HG03378 (cell line): ENCODE results near the gene TWIST2.

Experiments used
- ATAC-seq: cut with Tn5 transposase; IDR thresholded peaks from one replicate; pipeline ENCODE4 v1.9.1; 2021; ENCODE audit warnings: mild to moderate bottlenecking, moderate library complexity; ENCODE audit not compliant: unreplicated experiment

TWIST2 gene

DNA sequence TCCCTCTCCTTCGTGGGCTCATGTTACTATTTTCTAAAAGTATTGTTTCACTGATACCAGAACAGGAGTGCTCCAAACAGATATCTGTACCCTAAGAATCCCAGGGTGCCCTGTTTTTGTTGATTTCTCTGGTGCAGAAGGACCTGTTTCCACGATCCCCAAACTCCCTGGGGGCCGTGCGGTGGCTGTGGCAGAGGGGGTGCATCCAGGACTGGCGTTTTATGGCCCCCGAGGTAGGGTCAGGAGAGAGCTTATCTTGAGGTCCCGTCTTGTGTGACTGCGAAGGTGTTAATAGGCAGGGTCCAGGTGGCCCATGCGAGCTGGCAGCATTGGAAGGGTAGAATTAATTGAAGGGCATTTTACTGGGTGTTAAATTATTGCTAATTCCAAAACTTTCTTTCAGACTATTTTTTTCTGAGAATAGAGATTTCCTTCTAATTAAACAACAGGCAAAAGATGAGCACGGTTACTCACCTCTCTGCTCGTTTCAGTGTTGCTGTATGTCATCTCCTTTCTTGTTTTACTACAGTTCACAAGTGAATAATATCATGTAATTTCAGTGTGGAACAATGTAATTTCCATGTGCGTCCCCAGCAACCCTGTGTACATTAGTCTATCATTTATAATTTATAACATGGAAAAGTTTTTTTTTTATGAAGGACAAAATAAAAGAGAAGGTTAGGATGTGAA lies 8.2 kb downstream of the TWIST2 start:
- no peak for ATAC-seq

- no peak for ATAC-seq
Measured at GRCh38 chr2:238856713-238857567, 9.1 kb downstream of the TWIST2 start.

GRCh38 chr2:238857959-238858358 lies 10.1 kb downstream of the TWIST2 start:
- ATAC-seq: no peak

DNA sequence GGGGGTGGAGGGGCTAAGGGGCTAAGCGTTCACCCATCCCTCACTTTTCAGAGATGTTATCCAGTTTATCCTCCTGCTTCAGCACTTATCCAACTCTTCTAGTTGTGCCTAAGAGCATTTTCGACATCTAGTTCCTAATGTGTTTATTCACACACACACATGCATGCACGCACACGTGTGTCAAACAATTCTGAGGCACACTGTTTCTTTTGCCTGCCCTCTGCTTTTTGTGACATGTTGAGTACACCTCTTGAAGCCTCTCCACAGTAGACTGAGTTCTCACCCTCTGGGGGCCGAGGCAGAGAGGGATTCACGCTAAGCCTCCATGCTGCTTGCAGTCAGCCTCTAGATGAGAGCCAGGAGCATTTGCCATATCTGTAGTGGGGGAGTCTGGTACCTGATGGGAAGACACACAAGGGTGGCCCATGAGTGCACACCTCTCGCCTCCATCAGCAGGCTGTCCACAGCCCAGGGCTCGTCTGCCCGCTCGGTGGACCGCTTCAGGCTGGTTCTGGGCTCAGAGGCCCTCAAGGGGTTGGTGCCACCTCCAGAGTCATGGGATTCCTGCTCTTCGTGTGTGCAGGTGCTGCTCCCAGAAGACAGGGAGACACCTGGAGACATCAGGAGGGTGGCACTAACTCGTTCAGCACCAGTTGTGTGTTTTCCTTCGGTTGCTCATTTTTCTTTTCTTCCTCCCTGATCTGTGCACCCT lies 11.9 kb downstream of the TWIST2 start:
- ATAC-seq: no peak

GRCh38 chr2:238861013-238861730 lies 13.3 kb downstream of the TWIST2 start:
- no peak for ATAC-seq

DNA sequence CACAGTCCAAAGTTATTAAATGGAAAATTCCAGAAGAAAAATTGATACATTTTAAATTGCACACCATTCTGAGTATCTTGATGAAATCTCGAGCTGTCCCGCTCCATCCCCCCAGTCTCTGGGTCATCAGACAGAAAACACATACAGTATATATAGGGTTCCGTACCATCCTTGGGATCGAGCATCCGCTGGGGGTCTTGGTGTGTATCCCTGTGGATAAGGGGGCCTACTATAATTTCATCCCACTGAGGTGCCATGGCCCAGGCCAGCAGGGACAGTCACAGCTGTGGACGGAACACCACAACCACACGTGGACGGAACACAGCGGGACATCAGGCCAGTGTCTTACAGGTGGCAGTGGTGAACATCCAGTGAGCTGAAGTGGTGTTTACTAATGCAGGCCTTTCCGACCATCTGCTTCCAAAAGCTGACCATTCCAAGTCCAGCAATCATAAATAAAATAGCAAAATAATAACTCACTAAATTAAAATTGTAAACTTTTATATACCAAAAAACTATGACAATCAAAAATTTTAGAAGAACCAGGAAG lies 14.0 kb downstream of the TWIST2 start:
- no peak for ATAC-seq

GRCh38 chr2:238862701-238863100 lies 14.8 kb downstream of the TWIST2 start:
- ATAC-seq: no peak

DNA sequence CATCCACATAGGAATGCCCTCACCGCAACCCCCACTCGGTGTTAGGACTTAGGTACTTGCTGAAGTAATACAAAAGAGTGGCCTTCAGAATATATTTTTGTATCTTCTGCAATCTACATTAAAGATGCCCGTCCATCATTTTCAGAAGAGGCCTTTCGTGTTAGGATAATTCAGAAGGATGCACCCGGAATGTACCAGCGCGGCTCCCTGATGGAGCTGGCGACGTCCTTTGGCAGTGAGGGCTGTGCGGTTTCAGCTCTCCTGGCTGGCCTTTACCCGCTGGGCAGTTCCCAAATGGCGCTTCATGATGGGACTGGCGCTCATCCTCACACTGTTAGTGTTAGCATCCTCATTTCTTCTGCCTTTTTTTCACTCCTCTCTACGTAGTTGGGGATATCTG lies 15.3 kb downstream of the TWIST2 start:
- no peak for ATAC-seq

DNA sequence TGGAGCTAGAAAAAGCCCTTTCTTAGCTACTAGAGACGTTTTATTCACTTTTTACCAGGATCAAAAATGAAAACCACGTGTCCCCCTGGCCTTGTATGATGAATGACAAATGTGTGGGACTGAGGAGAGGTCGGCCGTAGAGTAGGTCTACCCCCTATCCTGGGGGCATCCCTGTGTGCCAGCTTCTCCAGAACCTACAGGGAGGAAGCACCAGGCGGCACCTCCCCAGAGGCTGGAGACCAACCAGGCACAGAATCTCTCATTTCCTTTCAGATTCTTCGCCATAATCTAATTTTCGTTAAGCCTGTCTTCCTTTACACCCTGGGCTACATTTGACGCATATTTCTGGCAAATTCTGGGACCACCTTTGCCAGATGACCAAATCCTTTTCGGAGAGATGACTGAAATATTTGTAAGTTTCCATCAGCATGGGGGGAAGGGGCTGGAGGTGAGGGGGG lies 15.9 kb downstream of the TWIST2 start:
- ATAC-seq: no peak

DNA sequence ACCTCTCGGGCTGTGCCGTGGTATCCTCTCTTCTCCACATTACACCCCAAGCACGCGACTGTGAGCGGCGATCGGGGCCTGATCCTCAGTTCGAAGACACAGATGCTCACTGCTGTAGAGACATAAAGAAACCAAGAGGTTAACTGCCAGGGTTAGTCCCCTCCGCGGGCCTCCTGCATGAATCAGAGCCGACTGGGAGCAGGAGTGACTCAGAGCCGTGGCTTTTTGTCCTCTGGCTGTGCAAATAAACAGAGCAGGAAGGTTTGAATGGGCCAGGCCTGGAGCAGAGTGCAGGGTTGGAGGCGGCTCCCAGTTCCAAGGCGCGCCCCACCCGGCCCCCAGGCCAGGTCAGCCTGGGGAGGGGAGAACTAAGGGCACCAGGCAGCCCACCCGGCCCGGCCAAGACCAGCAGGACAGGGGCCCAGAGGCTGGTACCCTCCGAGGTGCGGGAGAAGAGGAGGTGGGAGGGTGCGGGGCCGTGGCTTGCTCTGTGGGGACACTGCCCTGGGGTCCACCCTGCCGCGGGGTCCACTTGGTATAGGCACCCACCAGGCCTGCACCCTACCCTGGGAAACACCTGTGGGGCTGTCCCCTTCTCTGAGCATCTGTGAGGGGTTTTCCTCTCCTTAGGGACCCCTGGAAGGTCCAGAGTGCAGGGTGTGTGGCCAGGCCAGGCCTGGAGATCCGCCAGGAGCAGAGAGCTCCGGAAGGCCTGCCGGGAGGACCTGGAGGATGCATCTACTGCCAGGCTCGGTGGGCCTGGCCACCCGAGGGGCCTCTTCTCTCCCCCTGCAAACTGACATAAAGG lies 16.5 kb downstream of the TWIST2 start:
- no peak for ATAC-seq

DNA sequence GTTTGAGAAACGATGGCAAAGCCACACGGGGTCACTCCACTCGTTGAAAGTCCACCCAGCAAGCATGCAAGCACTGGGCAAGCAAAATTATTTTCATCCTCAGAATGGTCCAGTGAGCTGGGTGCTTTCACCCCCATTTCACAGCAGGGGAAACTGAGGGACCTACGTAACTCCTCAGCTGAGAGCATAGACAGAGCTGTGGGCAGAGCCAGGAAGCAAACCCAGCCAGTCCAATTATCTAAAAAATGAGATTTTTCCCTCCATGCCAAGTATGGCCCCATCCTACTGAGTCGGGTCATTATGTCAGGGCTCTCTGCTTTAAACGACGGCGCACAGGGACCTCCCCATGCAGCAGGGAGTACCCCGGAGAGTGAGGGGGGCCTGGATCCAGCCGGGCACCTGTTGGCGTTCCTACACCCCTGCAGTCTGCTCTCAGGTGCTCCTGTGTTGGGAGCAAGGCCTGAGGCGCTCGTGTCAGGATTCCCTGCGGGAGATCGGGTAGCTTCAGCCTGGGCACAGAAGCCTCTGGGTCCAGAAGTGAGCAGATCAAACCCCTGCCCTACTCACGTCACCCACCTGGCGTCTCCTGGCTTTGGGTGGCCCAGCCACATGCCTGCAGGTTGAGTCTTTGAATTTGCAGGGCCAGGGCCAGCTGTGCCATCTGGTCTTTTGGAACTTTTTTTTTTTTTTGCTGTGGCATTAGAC lies 17.3 kb downstream of the TWIST2 start:
- ATAC-seq: no peak

GRCh38 chr2:238865744-238866355 lies 18.0 kb downstream of the TWIST2 start:
- no peak for ATAC-seq

DNA sequence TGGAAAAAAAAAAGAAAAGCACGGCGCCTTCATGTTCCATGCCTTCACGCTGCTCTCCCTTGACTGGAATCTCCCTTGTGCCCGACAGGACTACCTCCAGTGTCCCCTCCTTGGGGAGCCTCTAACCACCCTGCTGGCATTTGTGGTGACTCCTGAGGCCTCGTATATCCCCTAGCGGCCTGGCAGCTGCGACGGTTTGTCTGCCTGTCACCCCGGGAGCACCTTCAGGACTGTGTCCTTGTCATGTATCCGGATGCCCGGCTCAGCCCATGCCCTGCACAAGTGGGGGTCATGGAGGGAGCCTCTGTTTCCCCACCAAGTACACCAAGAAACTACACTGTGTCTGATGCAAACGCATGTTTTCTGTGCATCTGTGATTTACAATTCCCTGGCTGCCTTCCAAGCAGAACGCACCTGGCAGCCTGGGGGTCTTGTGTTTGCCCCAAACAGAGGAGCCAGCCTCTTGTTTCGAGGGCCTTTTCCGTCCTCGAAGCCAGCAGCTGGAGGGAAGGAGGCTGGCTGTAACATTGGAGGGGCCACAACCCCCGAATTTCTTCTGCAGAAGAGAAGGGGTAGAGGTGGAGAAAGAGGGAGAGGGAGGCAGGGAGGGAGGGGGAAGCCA lies 18.9 kb downstream of the TWIST2 start:
- no peak for ATAC-seq

GRCh38 chr2:238868067-238868524 lies 20.2 kb downstream of the TWIST2 start:
- no peak for ATAC-seq

DNA sequence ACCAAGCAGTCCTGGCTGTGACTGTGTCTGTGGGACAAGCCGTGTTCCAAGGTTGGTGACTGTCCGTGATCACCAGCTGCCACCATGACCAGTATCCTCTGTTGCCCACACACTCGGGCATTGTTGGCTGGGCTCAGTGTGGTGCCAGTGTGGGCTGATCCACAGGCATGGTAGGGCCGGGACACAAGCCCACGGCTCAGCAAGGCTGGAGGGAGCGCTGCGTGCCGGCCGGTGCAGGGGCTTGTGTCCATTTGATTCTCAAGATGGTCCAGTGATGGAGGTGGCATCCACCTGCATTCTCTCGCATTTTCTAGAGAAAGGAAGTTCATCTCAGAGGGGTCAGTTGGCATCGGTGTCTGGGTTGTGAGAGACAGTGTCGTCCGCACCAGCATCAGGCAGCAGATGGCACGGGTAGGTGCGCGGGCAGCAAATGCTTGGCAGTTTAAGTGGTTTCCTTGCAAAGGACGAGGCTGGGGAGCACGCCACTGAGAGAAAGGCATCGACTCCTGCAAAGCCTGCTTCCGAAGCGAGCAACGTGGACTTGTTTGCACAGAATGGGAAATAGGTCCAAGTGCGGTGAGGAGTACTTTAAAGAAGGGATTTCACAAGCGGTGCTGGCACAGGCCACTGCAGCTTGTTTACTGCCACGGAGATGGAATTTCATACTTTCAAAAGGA lies 20.9 kb downstream of the TWIST2 start:
- ATAC-seq: no peak

GRCh38 chr2:238869293-238870124 lies 21.6 kb downstream of the TWIST2 start:
- no peak for ATAC-seq

GRCh38 chr2:238870261-238870660 lies 22.4 kb downstream of the TWIST2 start:
- ATAC-seq: no peak
